Occipital lobe (tissue), 2 donors: Measurements from ENCODE around the gene LIMS2. TPM values are rescaled to one million over a fixed set of nuclear protein-coding genes. Genes with fewer than 3 reads are reported as not detected.

ENCODE experiments used
- DNase-seq: peaks from one replicate; lab custom pipeline; 2025; lab: John Stamatoyannopoulos, UW
- total RNA-seq: library from RNA; depleted of rRNA; stranded (reverse); fragments of >200 nt; gene quantifications from one replicate; pipeline ENCODE4 v1.2.3, GENCODE V29; 2014

Gene LIMS2
- total RNA-seq, 1 donor from 2014 or later = 1.2 TPM

GRCh38 chr2:127623388-127624319 lies 51.7 kb downstream of the LIMS2 start:
- DNase-seq = no peak

DNA sequence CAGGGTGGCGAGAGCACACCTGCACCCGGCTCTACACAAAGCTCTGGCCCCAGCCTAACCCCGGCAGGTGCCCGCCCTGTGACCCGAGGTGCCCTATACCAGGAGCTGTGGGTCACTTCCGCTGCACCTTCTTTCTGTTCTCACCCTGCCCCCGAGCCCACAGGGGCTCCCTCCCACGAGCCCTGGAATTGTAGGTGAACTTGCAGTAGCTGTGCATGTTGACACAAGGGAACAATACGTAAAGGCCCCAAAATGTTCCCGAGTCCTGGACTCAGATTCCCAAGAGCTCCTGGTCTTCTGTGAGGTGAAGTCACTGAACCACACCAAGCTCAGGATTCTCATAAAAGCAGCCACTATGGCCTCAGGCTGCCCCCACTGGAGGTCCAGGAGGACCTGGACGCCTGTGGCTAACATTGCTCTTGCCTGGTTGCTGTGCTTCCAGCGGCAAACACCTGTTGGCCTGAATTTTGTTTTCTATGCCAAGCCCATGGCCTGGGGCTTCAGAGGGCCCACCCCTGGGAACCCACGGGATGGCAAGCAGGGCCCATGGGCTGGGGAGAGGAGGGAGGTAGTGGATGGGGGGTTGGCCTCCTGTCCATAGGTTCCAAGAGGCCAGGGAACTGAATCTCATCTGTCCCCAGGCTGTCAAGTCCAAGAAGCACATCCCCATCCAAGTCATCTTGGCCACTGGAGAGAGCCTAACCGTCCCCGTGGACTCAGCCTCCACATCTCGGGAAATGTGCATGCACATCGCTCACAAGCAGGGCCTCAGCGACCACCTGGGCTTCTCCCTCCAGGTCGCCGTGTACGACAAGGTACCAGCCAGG lies 52.6 kb downstream of the LIMS2 start:
- DNase-seq = no peak

DNA sequence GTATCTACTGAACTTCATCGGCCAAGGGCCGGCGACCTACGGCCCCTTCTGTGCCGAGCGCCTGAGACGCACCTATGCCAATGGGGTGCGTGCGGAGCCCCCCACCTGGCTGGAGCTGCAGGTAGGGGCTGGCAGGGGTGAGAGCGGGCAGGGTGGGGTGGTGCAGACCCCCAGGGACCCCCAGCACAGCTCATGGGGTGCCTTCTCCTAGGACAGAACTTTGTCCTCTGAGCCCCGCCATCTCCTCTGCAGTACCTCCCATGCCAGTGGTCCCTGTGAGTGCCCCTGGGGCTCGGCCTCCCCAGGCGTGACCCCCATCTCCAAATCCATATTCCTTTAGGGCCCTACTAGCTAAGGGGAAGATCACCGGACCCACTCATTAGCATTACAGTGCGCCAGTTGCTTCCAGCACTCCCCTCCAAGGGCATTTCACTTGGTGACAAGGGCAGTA lies 53.3 kb downstream of the LIMS2 start:
- DNase-seq = no peak

- no peak for DNase-seq
Observed at GRCh38 chr2:127620866-127621265, 54.5 kb downstream of the LIMS2 start.

DNA sequence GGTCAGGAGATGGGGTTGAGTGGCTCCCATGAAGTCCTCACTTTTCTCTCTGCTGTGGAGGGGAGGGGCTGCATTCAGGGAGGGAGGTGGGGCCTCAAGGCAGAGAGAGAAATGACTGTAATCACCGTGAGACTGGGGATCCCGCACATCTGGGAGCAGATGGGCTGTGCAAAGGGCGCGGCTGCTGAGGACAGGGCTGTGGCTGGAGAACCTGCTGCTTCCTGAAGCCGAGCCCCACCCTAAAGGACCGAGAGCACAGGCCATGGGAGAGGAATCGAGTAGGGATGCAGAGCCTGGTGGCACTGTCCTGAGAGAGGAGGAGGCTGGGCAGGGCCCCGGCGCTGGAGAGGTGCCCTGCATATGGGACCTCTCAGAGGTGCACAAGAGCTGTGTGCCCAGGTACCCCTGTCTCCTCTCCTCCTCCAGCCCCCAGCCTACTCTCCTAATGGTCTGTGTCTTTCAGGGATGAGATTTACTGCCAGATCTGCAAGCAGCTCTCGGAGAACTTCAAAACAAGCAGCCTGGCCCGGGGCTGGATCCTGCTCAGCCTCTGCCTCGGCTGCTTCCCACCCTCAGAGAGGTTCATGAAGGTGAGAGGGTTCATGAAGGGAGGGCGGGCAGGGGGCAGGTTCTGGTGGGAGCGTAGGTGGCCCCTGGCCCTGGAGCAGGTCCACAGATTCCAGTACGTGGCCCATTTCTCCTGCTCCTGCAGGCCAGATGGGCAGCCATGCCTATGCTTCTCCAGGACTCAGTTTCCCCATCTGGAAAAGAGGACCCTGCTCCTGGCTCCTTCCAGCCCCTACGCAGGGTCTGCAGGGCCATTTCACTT lies 55.2 kb downstream of the LIMS2 start:
- no peak for DNase-seq

- no peak for DNase-seq
Observed at GRCh38 chr2:127619203-127619590, 56.1 kb downstream of the LIMS2 start.

DNA sequence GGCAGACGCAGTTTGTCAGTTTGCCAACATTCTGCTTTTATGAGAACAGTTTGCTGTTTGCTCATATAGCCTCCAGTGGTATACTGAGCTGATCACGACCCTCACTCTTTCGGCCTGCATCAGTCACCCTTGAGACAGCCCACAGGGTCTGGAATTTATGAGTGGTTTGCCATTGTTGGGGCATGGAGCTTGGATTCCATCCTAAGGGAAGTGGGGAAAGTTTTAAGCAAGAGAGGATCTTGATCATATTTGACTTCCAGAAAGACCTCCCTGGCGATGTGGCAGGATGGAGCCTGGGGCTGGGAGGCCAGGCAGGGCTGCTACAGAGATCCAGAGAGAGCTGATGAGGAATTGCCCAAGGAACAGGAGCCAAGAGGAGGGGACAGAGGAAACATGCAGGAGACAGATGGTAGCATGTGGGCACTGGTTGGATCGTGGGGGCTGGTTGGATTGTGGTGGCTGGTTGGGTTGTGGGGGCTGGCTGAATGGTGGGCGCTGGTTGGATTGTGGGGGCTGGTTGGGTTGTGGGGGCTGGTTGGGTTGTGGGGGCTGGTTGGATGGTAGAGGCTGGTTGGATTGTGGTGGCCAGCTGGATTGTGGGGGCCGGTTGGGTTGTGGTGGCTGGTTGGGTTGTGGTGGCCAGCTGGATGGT lies 56.7 kb downstream of the LIMS2 start:
- DNase-seq = no peak

GRCh38 chr2:127615511-127616166 lies 59.7 kb downstream of the LIMS2 start:
- DNase-seq = no peak

DNA sequence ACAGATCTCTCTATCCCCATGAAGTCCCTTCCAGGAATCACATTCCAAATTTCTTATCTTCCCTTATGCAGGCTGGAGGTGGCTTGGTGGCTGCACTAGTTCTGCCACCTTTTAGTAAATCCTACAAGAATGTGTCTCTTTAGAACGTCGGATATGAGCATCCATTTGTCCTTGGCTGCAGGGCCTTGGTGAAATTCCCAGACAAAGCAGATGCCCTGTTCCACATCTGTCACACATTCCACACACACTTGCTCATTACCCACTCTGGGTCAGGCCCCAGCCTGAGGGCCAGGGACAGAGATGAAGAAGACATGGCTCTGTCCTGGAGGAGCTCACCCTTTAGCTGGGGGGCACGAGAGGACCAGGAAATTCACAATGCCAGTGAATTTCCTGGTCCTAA lies 60.6 kb downstream of the LIMS2 start:
- DNase-seq = no peak

- no peak for DNase-seq
Observed at GRCh38 chr2:127614246-127614645, 61.1 kb downstream of the LIMS2 start.

DNA sequence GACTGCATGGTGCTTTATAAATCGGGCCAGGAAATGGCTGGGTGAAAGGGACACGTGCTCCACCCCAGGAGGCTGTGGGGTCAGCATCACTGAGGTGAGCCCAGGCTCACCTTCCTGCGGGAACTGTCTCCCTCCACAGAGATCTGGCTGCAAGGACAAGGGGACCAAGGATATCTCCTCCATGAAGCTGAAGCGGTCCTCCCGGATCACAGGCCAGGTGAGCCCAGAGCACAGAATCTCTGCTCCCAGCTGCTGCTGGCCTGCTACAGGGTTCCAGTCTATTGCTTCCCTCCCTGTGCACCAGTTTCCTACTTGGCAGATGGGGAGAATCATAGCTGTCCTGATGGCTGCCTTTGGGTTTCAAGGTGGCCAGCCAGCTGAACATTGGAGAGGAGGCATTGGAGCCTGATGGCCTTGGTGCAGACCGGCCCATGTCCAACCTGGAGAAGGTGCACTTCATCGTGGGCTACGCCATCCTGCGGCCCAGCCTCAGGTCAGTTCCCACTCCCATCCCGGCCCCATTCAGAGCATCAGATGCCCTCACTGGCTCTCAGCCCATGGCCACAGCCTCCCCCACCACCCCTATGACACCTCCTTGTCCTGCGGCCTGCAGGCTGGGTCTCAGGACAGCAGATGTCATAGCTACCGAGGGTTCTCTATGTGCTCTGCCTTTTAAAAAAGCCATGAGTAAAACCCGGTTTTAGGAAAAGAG lies 63.1 kb downstream of the LIMS2 start:
- no peak for DNase-seq

- no peak for DNase-seq
Observed at GRCh38 chr2:127611076-127611925, 64.0 kb downstream of the LIMS2 start.

GRCh38 chr2:127610561-127610960 lies 64.8 kb downstream of the LIMS2 start:
- no peak for DNase-seq

GRCh38 chr2:127609818-127610217 lies 65.5 kb downstream of the LIMS2 start:
- no peak for DNase-seq

DNA sequence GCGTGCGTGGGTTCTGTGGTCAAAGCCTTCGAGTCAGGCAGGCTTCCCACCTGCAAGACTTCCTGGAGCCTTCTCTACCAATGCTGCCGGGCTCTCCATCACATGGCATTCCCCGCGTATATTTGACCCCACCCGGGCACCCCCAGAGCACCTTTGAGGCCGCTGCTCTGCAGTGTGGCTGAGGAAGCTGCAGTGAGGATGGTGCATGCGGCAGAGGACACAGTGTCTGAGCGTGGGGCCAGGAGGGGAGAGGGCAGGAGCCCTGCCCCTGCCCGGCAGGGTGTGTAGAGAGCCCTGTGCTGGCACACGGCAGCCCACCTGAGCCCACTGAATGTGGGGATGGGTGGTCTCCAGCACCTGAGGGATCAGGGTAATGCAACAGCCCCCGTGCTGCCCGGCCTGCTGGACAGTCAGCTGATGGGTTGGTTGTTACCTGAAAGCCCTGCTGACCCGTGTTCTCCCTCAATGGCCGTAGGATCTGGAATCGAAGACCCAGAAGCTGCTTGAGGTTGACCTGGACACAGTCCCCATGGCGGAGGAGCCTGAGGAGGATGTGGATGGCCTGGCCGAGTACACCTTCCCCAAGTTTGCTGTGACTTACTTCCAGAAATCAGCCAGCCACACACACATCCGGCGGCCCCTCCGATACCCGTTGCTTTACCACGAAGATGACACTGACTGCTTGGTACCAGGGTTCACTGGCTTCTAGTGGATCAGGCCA lies 66.1 kb downstream of the LIMS2 start:
- no peak for DNase-seq

GRCh38 chr2:127608061-127609030 lies 67.0 kb downstream of the LIMS2 start:
- DNase-seq = no peak

DNA sequence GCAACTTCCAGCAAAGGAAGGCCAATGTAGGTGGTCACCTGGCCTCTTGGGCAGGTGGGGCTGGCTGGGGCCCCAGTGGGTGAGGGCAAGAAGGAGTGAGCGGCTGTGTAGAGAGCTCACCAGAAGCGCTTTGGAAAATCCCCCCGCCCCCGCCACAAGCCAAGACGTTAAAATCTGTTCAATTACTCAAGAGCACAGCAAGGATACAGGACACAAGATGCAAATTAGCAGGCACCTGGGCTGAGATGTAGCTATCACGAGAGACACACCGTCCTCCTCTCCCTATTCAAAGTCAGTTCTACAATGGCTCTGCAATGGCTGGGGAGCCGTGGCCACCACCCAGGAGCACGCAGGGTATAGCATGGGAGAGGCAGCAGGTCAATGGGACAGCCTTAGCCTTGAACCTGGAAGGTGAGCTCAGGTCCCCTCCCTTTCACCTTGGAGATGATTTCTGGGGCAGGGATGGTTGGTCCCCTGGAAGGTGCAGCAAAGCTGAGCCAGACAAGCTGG lies 67.9 kb downstream of the LIMS2 start:
- DNase-seq = no peak
